CD4-positive, alpha-beta T cell treated with Interleukin-17A for 1 hour (primary cell): ENCODE data around the gene FOXD4L6.
"Not testable (repeated sequence)": the region's sequence is repeated elsewhere in the genome, so short reads cannot be mapped to it uniquely, and the experiment has no call there.

Experiments used
- DNase-seq: peaks from one replicate; pipeline ENCODE4 v3.0.0-alpha.2; 2020

The FOXD4L6 gene

GRCh38 chr9:41098759-41099158 is 29.7 kb downstream of the FOXD4L6 start:
- not testable (repeated sequence) for DNase-seq

GRCh38 chr9:41095060-41095459 is 33.4 kb downstream of the FOXD4L6 start:
- not testable (repeated sequence) for DNase-seq

GRCh38 chr9:41094010-41094773 is 34.3 kb downstream of the FOXD4L6 start:
- DNase-seq: not testable (repeated sequence)

GRCh38 chr9:41090922-41091321 is 37.6 kb downstream of the FOXD4L6 start:
- DNase-seq: not testable (repeated sequence)

GRCh38 chr9:41090386-41090785 is 38.1 kb downstream of the FOXD4L6 start:
- DNase-seq: not testable (repeated sequence)

GRCh38 chr9:41088450-41089059 is 39.9 kb downstream of the FOXD4L6 start:
- DNase-seq: peak; percentile 12

GRCh38 chr9:41087929-41088328 is 40.6 kb downstream of the FOXD4L6 start:
- not testable (repeated sequence) for DNase-seq

GRCh38 chr9:41087157-41087780 is 41.2 kb downstream of the FOXD4L6 start:
- DNase-seq: not testable (repeated sequence)

GRCh38 chr9:41086685-41087084 is 41.8 kb downstream of the FOXD4L6 start:
- not testable (repeated sequence) for DNase-seq

GRCh38 chr9:41086215-41086614 is 42.3 kb downstream of the FOXD4L6 start:
- DNase-seq: not testable (repeated sequence)

GRCh38 chr9:41082358-41082757 is 46.1 kb downstream of the FOXD4L6 start:
- DNase-seq: not testable (repeated sequence)

- DNase-seq: not testable (repeated sequence)
These were observed 49.0 kb downstream of the FOXD4L6 start for GRCh38 chr9:41079464-41079863.

GRCh38 chr9:41077586-41077985 is 50.9 kb downstream of the FOXD4L6 start:
- not testable (repeated sequence) for DNase-seq
